Thyroid gland (tissue), 4 donors: ENCODE data around the gene DHX16.

ENCODE experiments used
- CTCF ChIP-seq, 6 experiments: fragments of 200-600 bp in 3 of 6; fragments of 450-650 bp in 3 of 6; sonication (generic) in 3 of 6; IDR thresholded peaks; one replicate each; pipeline ENCODE4 v1.5.1; 2016 to 2019; ENCODE audit warnings: antibody characterized with exemption in 6 of 6, mild to moderate bottlenecking in 2 of 6, inconsistent platforms in 1 of 6, moderate library complexity in 1 of 6
- POLR2A ChIP-seq, 2 donors: fragments of 450-650 bp; IDR thresholded peaks; one replicate each; pipeline ENCODE4 v1.6.1; 2017; ENCODE audit warnings: antibody characterized with exemption in 2 of 2, mild to moderate bottlenecking in 2 of 2, moderate library complexity in 1 of 2

DNA sequence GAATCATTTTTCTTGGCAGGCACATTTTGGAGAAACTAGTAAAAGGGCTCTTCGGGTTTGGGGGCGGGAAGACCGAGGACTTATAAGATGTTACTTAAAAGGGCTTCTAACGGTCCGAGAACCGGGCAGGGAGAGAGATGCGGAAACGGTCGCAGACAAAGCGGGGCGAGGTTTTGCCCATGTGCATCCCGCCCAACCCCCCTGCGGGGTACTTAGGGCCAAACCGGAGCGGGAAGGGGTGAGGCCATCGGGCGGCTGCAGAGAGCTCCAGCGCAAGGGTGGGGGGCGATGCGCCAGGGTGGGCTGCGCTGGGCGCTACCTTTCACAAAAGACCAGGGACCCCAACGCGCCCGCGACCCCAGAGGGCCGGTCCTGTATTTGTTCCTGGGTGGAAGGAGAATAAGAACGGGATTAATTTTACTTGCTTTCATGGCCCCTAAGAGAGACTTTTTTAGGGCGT, 48.0 kb upstream of the DHX16 start:
- TF ChIP-seq CTCF (IDR thresholded peaks at IDR 0.05) = no peak
- TF ChIP-seq POLR2A (IDR thresholded peaks at IDR 0.05) = no peak
